GM18861 (cell line): ENCODE results near the gene CFAP90.
A peak's percentile ranks its signal among the peaks of the same experiment; 100 is the strongest.

Experiments used
- ATAC-seq: cut with Tn5 transposase; IDR thresholded peaks from one replicate; pipeline ENCODE4 v1.9.1; 2021; ENCODE audit not compliant: unreplicated experiment

Gene CFAP90

GRCh38 chr5:7868773-7869473 is 18.0 kb upstream of the CFAP90 start, which contains the start of the genes FASTKD3 and MTRR:
TSS of gene FASTKD3 (minus strand) at chr5:7869031. CDS start at chr5:7868083, 948 bp downstream.
TSS of gene MTRR (plus strand) at chr5:7869148. CDS start at chr5:7870795, 1,647 bp downstream.
- ATAC-seq, result peak; percentile 98

GRCh38 chr5:7868427-7868772 is 17.5 kb upstream of the CFAP90 start:
- no peak for ATAC-seq

GRCh38 chr5:7867260-7867659 is 16.3 kb upstream of the CFAP90 start:
- ATAC-seq, result no peak

- ATAC-seq, result no peak
Measured at GRCh38 chr5:7866196-7866595, 15.3 kb upstream of the CFAP90 start.

GRCh38 chr5:7857926-7858632 is 7.1 kb upstream of the CFAP90 start:
- no peak for ATAC-seq

- no peak for ATAC-seq
Measured at GRCh38 chr5:7857361-7857760, 6.4 kb upstream of the CFAP90 start.

- no peak for ATAC-seq
Measured at GRCh38 chr5:7856855-7857254, 5.9 kb upstream of the CFAP90 start.

- ATAC-seq, result no peak
Measured at GRCh38 chr5:7855611-7856010, 4.7 kb upstream of the CFAP90 start.

- no peak for ATAC-seq
Measured at GRCh38 chr5:7852988-7853387, 2.1 kb upstream of the CFAP90 start.

GRCh38 chr5:7852542-7852941 is 1.6 kb upstream of the CFAP90 start:
- ATAC-seq, result no peak

GRCh38 chr5:7851617-7852289 is 820 bp upstream of the CFAP90 start:
- ATAC-seq, result no peak

- ATAC-seq, result no peak
Measured at GRCh38 chr5:7851240-7851592, 283 bp upstream of the CFAP90 start.

GRCh38 chr5:7849681-7850394 is 1.1 kb downstream of the CFAP90 start:
- ATAC-seq, result no peak

GRCh38 chr5:7848296-7848695 is 2.6 kb downstream of the CFAP90 start:
- no peak for ATAC-seq

- ATAC-seq, result no peak
Measured at GRCh38 chr5:7846327-7846726, 4.6 kb downstream of the CFAP90 start.

GRCh38 chr5:7845557-7845956 is 5.4 kb downstream of the CFAP90 start:
- ATAC-seq, result no peak

- no peak for ATAC-seq
Measured at GRCh38 chr5:7844901-7845300, 6.0 kb downstream of the CFAP90 start.

GRCh38 chr5:7842531-7842930 is 8.4 kb downstream of the CFAP90 start:
- ATAC-seq, result no peak

GRCh38 chr5:7837403-7837802 is 13.5 kb downstream of the CFAP90 start:
- no peak for ATAC-seq

- ATAC-seq, result no peak
Measured at GRCh38 chr5:7834982-7835381, 16.0 kb downstream of the CFAP90 start.

GRCh38 chr5:7828269-7828668 is 22.7 kb downstream of the CFAP90 start:
- ATAC-seq, result no peak
